Cardiac ventricle fibroblast (primary cell): ENCODE measurements around the gene CAND2. TPM values are rescaled to one million over a fixed set of nuclear protein-coding genes. Genes with fewer than 3 reads are reported as not detected.

Experiments
- total RNA-seq: library from RNA; depleted of rRNA; stranded (reverse); fragments of >200 nt; gene quantifications from 2 replicates; pipeline ENCODE4 v1.2.3, GENCODE V29; 2015

The CAND2 gene
- 0.44 and 0.81 TPM in 2 replicates for total RNA-seq

DNA sequence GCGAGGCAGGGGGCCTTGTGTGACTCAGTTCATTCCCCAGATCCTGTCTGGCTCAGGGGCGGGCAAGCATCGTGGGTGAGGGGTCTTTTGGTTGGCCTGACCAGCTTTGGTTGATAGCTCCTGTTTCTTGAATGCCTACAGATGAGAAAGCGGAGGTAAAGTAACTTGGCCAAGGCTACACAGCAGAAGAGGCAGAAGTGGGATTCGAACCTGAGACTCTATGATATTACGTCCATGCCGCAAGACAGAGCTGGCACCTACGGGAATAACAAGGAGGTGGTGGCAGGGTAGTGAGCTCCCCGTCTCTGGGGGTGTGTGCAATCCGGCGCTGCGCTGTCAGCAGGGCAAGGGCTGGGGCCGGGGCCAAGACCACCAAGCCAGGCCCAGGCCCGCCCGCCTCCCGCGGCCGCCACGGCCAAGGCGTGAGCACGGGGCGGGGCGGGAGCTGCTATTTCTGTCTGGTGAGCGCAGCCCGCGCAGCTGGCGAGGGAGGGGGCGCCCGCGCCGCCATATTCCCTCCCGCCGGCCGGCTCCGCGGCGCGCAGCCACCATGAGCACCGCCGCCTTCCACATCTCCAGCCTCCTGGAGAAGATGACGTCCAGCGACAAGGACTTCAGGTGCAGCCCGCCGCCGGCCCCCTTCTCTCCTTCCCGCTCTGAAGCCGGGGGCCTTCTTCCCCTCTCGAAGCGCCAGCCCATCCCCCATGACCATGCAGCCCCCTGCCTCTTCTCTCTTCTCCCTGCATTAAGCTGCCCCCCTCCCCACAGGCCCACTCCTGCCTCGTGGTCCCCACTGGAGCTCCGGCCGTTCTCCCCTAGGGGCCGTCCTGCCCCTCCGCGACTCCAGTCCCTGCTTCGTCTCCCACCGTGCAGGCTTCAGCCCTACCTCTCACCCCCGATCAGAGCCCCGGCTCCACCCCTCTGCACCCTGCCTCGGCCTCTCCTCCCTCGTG is at the start of gene CAND2:
CAND2 (plus strand) TSS at position 510 of the 953 bp plus-strand sequence; CDS start at position 551, 41 bp downstream.

DNA sequence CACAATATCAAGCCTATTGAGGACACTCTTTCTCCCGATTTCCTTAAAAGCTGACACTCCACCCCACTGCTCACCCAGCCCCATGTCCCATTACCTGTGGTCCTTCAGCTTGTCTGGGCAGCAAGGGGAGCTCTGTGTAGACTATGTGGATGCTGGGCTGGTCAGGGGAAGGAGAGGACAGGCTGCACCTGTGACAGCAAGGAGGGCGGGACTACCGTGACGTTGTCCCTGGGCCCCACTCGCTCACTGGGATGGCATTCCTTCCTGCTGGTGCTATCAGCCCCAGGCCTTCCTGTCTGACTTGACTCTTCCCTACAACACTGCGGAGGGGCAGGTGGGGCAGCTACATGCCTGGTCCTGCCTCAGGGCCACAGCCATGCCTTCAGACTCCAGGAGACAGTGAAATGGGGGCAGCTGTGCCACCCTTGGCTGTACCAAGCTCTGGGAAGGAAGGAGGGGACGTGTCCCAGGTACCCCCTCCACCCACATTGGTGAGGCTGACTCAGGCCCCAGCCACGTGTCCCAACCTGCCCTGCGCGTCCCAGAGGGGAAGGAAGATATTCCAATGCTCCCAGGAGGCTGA is 37.3 kb upstream of the CAND2 start, which contains the start of gene TMEM40:
TMEM40 (minus strand) TSS at position 163 of the 583 bp plus-strand sequence. CDS start 9,427 bp downstream, outside the sequence.

DNA sequence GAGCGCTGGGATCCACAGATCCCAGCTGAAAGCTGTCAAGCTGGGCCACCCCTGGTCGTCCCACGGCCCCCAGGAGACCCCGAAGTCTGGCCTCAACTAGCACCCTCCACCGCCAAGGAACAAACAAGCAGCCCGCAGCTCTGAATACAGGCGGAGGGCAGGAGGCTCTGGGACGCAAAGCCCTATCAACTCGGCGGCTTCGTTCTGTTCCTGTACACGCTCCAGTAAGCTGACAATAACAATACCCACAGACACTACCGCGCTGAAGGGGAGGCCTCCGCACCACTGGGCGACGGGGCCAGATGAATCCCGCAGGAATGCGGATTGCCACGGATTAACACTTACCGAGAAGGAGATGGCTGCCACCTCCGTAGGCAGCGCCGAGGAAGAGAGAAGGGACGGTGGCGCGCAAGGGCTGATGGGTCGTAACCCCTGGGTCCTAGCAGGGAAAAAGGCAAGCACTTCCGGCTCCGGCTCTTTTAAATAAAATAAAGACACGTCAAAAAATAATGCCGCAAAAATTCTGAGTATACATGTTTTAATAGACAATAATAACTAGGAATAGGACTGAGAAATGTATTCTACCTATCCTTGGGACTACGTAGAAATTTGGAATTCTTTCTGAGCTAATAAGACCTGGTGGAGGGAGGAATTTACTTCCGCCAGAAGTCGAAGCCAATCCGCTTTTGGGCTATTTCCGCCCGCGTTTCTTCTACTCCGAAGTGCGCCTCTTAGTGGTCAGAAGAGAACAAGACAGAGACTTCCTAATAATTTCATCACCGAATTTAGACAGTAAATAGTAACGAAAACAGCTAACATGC is 44.9 kb downstream of the CAND2 start, which contains the start of gene RPL32:
RPL32 (minus strand) TSS at position 417 of the 821 bp plus-strand sequence. CDS start 1,328 bp downstream, outside the sequence.

Other genes with a start within 250 kb of the CAND2 start
- gene MKRN2, start 239.6 kb upstream of the CAND2 start, total RNA-seq: 30.1 and 32.7 TPM in 2 replicates
- 42.9 and 46.7 TPM in 2 replicates for gene RAF1, start 132.6 kb upstream of the CAND2 start, total RNA-seq
- not detected in 2 replicates for gene TMEM40, start 37.4 kb upstream of the CAND2 start, total RNA-seq
- gene RPL32, start 44.9 kb downstream of the CAND2 start, total RNA-seq: 1,888 and 2,516 TPM in 2 replicates